Activated CD8-positive, alpha-beta T cell treated with anti-CD3 and anti-CD28 coated beads, Interleukin-2, amount 10 ng/mL, durations not matched to agents 7 days and 5 days (primary cell): ENCODE results near the gene NOS3. TPM values are rescaled to one million over a fixed set of nuclear protein-coding genes. Genes with fewer than 3 reads are reported as not detected.

Source experiments
- ATAC-seq: fragments of 150-1000 bp; cut with Tn5 transposase; one replicate; pipeline ENCODE4 v1.10.0; 2021; ENCODE audit warnings: moderate library complexity
- CTCF ChIA-PET: fragments of 350-600 bp; sonication (Branson Sonifier 250); formaldehyde crosslinking; loops from one replicate; lab custom pipeline; 2021; ENCODE audit warnings: antibody characterized with exemption; lab: Charles Lee
- POLR2A ChIA-PET: fragments of 350-600 bp; sonication (Branson Sonifier 250); formaldehyde crosslinking; loops from one replicate; lab custom pipeline; 2021; ENCODE audit warnings: antibody characterized with exemption; lab: Charles Lee
- DNase-seq: peaks from one replicate; pipeline ENCODE4 v3.0.0-alpha.2; 2020
- H3K27ac Mint-ChIP-seq: one replicate; pipeline ENCODE4 v1.8.0; 2021; ENCODE audit warnings: mild to moderate bottlenecking, mixed read lengths
- H3K27me3 Mint-ChIP-seq: one replicate; pipeline ENCODE4 v1.8.0; 2021; ENCODE audit warnings: low read depth, mixed read lengths
- H3K36me3 Mint-ChIP-seq: one replicate; pipeline ENCODE4 v1.8.0; 2021; ENCODE audit warnings: low read depth, mixed read lengths
- H3K4me1 Mint-ChIP-seq: one replicate; pipeline ENCODE4 v1.8.0; 2021; ENCODE audit warnings: low read depth, mixed read lengths
- H3K4me3 Mint-ChIP-seq: one replicate; pipeline ENCODE4 v1.8.0; 2021; ENCODE audit warnings: mild to moderate bottlenecking, mixed read lengths
- H3K9me3 Mint-ChIP-seq: one replicate; pipeline ENCODE4 v1.8.0; 2022; ENCODE audit warnings: mixed read lengths; ENCODE audit not compliant: insufficient read depth
- total RNA-seq, 2 experiments: library from RNA; stranded (reverse); gene quantifications; one replicate each; pipeline ENCODE4 v1.2.3, GENCODE V29; 2021

Gene NOS3
- total RNA-seq, 2 experiments from 2014 or later: 12.2 to 13.8 TPM

GRCh38 chr7:150961510-150962289 lies 29.1 kb upstream of the NOS3 start:
- ChIA-PET POLR2A (no interaction called here), CTCF (interaction anchor here (0.9 to 6.2 kb wide), 17 partner anchors 8 to 204 kb away, joined by 3 to 82 read pairs (median 5); no protein-coding TSS in a partner anchor)
- no peak for ATAC-seq
- Mint-ChIP-seq H3K27ac (no peak overlapping the region), H3K9me3 (no peaks in the 10 kb centered on the region), H3K4me3 (no peak overlapping the region), H3K36me3 (no peaks in the 10 kb centered on the region), H3K27me3 (peaks cover 38% of the 10 kb centered on the region), H3K4me1 (no peaks in the 10 kb centered on the region)
- no peak for DNase-seq

- no peaks in the 10 kb centered on the region for H3K4me1 Mint-ChIP-seq
- ChIA-PET POLR2A (no interaction called here), CTCF (interaction anchor here (0.6 to 6.2 kb wide), 27 partner anchors 8 to 183 kb away, joined by 3 to 82 read pairs (median 4); partner anchors contain the start of gene NOS3)
- DNase-seq (no peak), ATAC-seq (no peak)
- peaks cover 36% of the 10 kb centered on the region for H3K27me3 Mint-ChIP-seq
- H3K4me3 Mint-ChIP-seq: no peak overlapping the region
- no peak overlapping the region for H3K27ac Mint-ChIP-seq
- no peaks in the 10 kb centered on the region for H3K36me3 Mint-ChIP-seq
- no peaks in the 10 kb centered on the region for H3K9me3 Mint-ChIP-seq
These were observed 28.6 kb upstream of the NOS3 start for GRCh38 chr7:150962290-150962552.

GRCh38 chr7:150962553-150963399 lies 28.0 kb upstream of the NOS3 start:
- no peaks in the 10 kb centered on the region for H3K36me3 Mint-ChIP-seq
- DNase-seq: peak; percentile 65
- CTCF ChIA-PET: interaction anchor here (0.6 to 6.2 kb wide), 31 partner anchors 9 to 605 kb away, joined by 3 to 82 read pairs (median 4); partner anchors contain the start of gene NOS3
- no peaks in the 10 kb centered on the region for H3K9me3 Mint-ChIP-seq
- H3K4me3 Mint-ChIP-seq: no peak overlapping the region
- POLR2A ChIA-PET: no interaction called here
- peak; percentile 88 for ATAC-seq
- no peaks in the 10 kb centered on the region for H3K4me1 Mint-ChIP-seq
- H3K27ac Mint-ChIP-seq: no peak overlapping the region
- peaks cover 33% of the 10 kb centered on the region for H3K27me3 Mint-ChIP-seq

GRCh38 chr7:150963707-150964559 lies 26.9 kb upstream of the NOS3 start:
- CTCF ChIA-PET: interaction anchor here (1.3 to 6.2 kb wide), 9 partner anchors 11 to 154 kb away, joined by 3 to 82 read pairs (median 13); no protein-coding TSS in a partner anchor
- H3K9me3 Mint-ChIP-seq: no peaks in the 10 kb centered on the region
- POLR2A ChIA-PET: interaction anchor here (0.5 kb wide), 1 partner anchor 231 kb away, joined by 3 read pairs; no protein-coding TSS in a partner anchor
- no peak for ATAC-seq
- peaks cover 27% of the 10 kb centered on the region for H3K27me3 Mint-ChIP-seq
- DNase-seq: no peak
- no peak overlapping the region for H3K27ac Mint-ChIP-seq
- no peaks in the 10 kb centered on the region for H3K36me3 Mint-ChIP-seq
- no peaks in the 10 kb centered on the region for H3K4me1 Mint-ChIP-seq
- no peak overlapping the region for H3K4me3 Mint-ChIP-seq

GRCh38 chr7:150964593-150965111 lies 26.2 kb upstream of the NOS3 start:
- no peaks in the 10 kb centered on the region for H3K9me3 Mint-ChIP-seq
- ChIA-PET CTCF (interaction anchor here (1.0 to 6.2 kb wide), 2 partner anchors 20 to 54 kb away, joined by 4 to 82 read pairs; no protein-coding TSS in a partner anchor), POLR2A (no interaction called here)
- no peak overlapping the region for H3K27ac Mint-ChIP-seq
- no peak overlapping the region for H3K4me3 Mint-ChIP-seq
- no peaks in the 10 kb centered on the region for H3K4me1 Mint-ChIP-seq
- ATAC-seq (peak; percentile 37), DNase-seq (no peak)
- H3K27me3 Mint-ChIP-seq: peaks cover 19% of the 10 kb centered on the region
- H3K36me3 Mint-ChIP-seq: no peaks in the 10 kb centered on the region

GRCh38 chr7:150965273-150965830 lies 25.5 kb upstream of the NOS3 start:
- H3K9me3 Mint-ChIP-seq: no peaks in the 10 kb centered on the region
- CTCF ChIA-PET: interaction anchor here (1.0 to 6.2 kb wide), 2 partner anchors 19 to 53 kb away, joined by 4 to 82 read pairs; no protein-coding TSS in a partner anchor
- POLR2A ChIA-PET: no interaction called here

GRCh38 chr7:150966002-150966401 lies 24.8 kb upstream of the NOS3 start:
- CTCF ChIA-PET: interaction anchor here (6.2 kb wide), 1 partner anchor 19 kb away, joined by 82 read pairs; no protein-coding TSS in a partner anchor
- POLR2A ChIA-PET: no interaction called here
- Mint-ChIP-seq H3K27me3 (peaks cover 13% of the 10 kb centered on the region), H3K27ac (no peak overlapping the region), H3K4me3 (no peak overlapping the region), H3K36me3 (no peaks in the 10 kb centered on the region), H3K4me1 (no peaks in the 10 kb centered on the region), H3K9me3 (no peaks in the 10 kb centered on the region)
- no peak for ATAC-seq
- no peak for DNase-seq

More at GRCh38 chr7:150965273-150965830, 25.5 kb upstream of the NOS3 start:
- Mint-ChIP-seq H3K4me3 (no peak overlapping the region), H3K27ac (no peak overlapping the region), H3K4me1 (no peaks in the 10 kb centered on the region), H3K36me3 (no peaks in the 10 kb centered on the region), H3K27me3 (peaks cover 16% of the 10 kb centered on the region)
- DNase-seq (no peak), ATAC-seq (no peak)

GRCh38 chr7:150967349-150967748 lies 23.5 kb upstream of the NOS3 start:
- ChIA-PET POLR2A (no interaction called here), CTCF (no interaction called here)
- Mint-ChIP-seq H3K36me3 (no peaks in the 10 kb centered on the region), H3K4me3 (no peak overlapping the region), H3K27ac (no peak overlapping the region), H3K9me3 (no peaks in the 10 kb centered on the region), H3K27me3 (peaks cover 13% of the 10 kb centered on the region), H3K4me1 (no peaks in the 10 kb centered on the region)
- DNase-seq (no peak), ATAC-seq (no peak)

GRCh38 chr7:150968056-150968733 lies 22.6 kb upstream of the NOS3 start:
- Mint-ChIP-seq H3K4me3 (no peak overlapping the region), H3K36me3 (no peaks in the 10 kb centered on the region), H3K27me3 (peaks cover 10% of the 10 kb centered on the region), H3K4me1 (no peaks in the 10 kb centered on the region), H3K27ac (no peak overlapping the region), H3K9me3 (no peaks in the 10 kb centered on the region)
- no peak for ATAC-seq
- DNase-seq: no peak
- CTCF ChIA-PET: interaction anchor here (1.6 kb wide), 1 partner anchor 41 kb away, joined by 4 read pairs; no protein-coding TSS in a partner anchor
- POLR2A ChIA-PET: no interaction called here

- ChIA-PET POLR2A (no interaction called here), CTCF (interaction anchor here (1.6 kb wide), 1 partner anchor 40 kb away, joined by 4 read pairs; no protein-coding TSS in a partner anchor)
- Mint-ChIP-seq H3K36me3 (no peaks in the 10 kb centered on the region), H3K4me3 (no peak overlapping the region), H3K27ac (no peak overlapping the region), H3K9me3 (no peaks in the 10 kb centered on the region), H3K4me1 (peaks cover 1% of the 10 kb centered on the region), H3K27me3 (peaks cover 12% of the 10 kb centered on the region)
- ATAC-seq (no peak), DNase-seq (no peak)
These were observed 22.0 kb upstream of the NOS3 start for GRCh38 chr7:150968734-150969372.
